HG02852 (cell line): ENCODE data around the gene AEBP2.

Experiments used
- ATAC-seq: cut with Tn5 transposase; IDR thresholded peaks from one replicate; pipeline ENCODE4 v1.9.1; 2021; ENCODE audit warnings: mild to moderate bottlenecking, moderate library complexity; ENCODE audit not compliant: unreplicated experiment

Gene AEBP2

GRCh38 chr12:19499030-19499429 lies 59.7 kb downstream of the AEBP2 start:
- no peak for ATAC-seq

GRCh38 chr12:19506497-19506896 lies 67.2 kb downstream of the AEBP2 start:
- ATAC-seq = no peak

GRCh38 chr12:19507823-19508222 lies 68.5 kb downstream of the AEBP2 start:
- no peak for ATAC-seq

- no peak for ATAC-seq
These were observed 71.2 kb downstream of the AEBP2 start for GRCh38 chr12:19510461-19510860.

GRCh38 chr12:19515179-19515578 lies 75.9 kb downstream of the AEBP2 start:
- ATAC-seq = no peak

- no peak for ATAC-seq
These were observed 78.3 kb downstream of the AEBP2 start for GRCh38 chr12:19517583-19517982.

- no peak for ATAC-seq
These were observed 78.9 kb downstream of the AEBP2 start for GRCh38 chr12:19518209-19518608.

- ATAC-seq = no peak
These were observed 81.5 kb downstream of the AEBP2 start for GRCh38 chr12:19520646-19521415.

- no peak for ATAC-seq
These were observed 86.0 kb downstream of the AEBP2 start for GRCh38 chr12:19525274-19525673.

GRCh38 chr12:19527866-19528265 lies 88.6 kb downstream of the AEBP2 start:
- no peak for ATAC-seq

- no peak for ATAC-seq
These were observed 89.5 kb downstream of the AEBP2 start for GRCh38 chr12:19528750-19529149.

GRCh38 chr12:19529951-19530636 lies 90.8 kb downstream of the AEBP2 start:
- no peak for ATAC-seq

- no peak for ATAC-seq
These were observed 91.3 kb downstream of the AEBP2 start for GRCh38 chr12:19530637-19531023.

GRCh38 chr12:19533567-19533966 lies 94.3 kb downstream of the AEBP2 start:
- ATAC-seq = no peak

- ATAC-seq = no peak
These were observed 99.8 kb downstream of the AEBP2 start for GRCh38 chr12:19539071-19539470.

- no peak for ATAC-seq
These were observed 100.5 kb downstream of the AEBP2 start for GRCh38 chr12:19539836-19540235.

- ATAC-seq = no peak
These were observed 103.3 kb downstream of the AEBP2 start for GRCh38 chr12:19542606-19543005.

GRCh38 chr12:19544353-19544752 lies 105.1 kb downstream of the AEBP2 start:
- no peak for ATAC-seq

- no peak for ATAC-seq
These were observed 106.0 kb downstream of the AEBP2 start for GRCh38 chr12:19545301-19545700.

GRCh38 chr12:19546027-19546426 lies 106.7 kb downstream of the AEBP2 start:
- no peak for ATAC-seq

GRCh38 chr12:19546611-19547162 lies 107.4 kb downstream of the AEBP2 start:
- no peak for ATAC-seq

GRCh38 chr12:19547271-19547671 lies 108.0 kb downstream of the AEBP2 start:
- ATAC-seq = no peak
